ENCODE results near the gene TLL2.

DNA sequence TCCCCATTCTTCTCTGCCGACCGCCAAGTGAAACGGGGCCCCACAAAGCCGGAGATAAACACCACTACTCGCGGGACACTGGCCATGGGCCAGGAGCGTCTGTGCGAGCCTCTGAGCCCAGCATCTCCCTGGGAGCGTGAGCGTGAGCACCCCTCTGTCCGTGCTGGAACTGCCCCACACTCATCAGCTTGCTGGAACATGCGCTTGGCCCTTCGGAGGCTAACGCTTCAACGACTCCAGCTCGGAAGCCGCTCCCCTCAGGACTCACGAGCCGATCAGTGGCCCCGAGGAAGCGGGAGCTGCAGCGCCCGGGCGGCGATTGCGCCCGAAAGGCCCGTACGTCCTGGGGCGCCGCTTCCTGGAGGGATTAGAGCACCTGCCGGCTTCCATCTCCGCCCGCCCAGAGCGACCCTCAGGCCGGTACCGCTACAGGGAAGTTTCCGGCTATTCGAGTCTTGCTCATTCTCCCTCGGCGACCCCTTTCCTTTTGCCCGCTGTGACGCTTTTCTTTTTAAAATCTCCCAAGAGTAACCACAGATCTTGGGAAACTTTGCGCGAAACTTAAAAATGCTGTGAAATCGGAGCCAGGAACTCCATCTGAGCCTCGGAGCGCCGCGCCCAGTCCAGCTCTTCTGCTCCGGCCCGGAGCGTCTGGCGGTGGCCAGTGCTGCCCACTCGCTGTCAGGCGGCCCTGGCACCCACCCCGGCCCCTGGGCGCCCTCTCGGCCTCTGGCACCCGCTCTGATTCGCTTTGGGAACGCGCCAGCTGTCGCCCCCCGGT, 1.0 kb downstream of the TLL2 start:
- TF ChIP-seq, protein P1, sequence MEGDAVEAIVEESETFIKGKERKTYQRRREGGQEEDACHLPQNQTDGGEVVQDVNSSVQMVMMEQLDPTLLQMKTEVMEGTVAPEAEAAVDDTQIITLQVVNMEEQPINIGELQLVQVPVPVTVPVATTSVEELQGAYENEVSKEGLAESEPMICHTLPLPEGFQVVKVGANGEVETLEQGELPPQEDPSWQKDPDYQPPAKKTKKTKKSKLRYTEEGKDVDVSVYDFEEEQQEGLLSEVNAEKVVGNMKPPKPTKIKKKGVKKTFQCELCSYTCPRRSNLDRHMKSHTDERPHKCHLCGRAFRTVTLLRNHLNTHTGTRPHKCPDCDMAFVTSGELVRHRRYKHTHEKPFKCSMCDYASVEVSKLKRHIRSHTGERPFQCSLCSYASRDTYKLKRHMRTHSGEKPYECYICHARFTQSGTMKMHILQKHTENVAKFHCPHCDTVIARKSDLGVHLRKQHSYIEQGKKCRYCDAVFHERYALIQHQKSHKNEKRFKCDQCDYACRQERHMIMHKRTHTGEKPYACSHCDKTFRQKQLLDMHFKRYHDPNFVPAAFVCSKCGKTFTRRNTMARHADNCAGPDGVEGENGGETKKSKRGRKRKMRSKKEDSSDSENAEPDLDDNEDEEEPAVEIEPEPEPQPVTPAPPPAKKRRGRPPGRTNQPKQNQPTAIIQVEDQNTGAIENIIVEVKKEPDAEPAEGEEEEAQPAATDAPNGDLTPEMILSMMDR (conservative IDR thresholded peaks at IDR 0.05; ENCODE audit: low read depth, low read length), result no peak
- TF ChIP-seq EZH2 (IDR thresholded peaks at IDR 0.05; ENCODE audit: low read length, unreplicated experiment) (no peak), EZH2phosphoT487 (IDR thresholded peaks at IDR 0.05; ENCODE audit: borderline replicate concordance, low read length) (no peak)
